Measurements from ENCODE around the gene ANKRD33B. TPM values are rescaled to one million over a fixed set of nuclear protein-coding genes. Genes with fewer than 3 reads are reported as not detected.

Gene ANKRD33B
- total and polyA plus RNA-seq, 2 of the 8 experiments (the other 6 are each of a cell fraction or from before 2014, with no cell fraction given): 6.9 to 20.6 TPM

DNA sequence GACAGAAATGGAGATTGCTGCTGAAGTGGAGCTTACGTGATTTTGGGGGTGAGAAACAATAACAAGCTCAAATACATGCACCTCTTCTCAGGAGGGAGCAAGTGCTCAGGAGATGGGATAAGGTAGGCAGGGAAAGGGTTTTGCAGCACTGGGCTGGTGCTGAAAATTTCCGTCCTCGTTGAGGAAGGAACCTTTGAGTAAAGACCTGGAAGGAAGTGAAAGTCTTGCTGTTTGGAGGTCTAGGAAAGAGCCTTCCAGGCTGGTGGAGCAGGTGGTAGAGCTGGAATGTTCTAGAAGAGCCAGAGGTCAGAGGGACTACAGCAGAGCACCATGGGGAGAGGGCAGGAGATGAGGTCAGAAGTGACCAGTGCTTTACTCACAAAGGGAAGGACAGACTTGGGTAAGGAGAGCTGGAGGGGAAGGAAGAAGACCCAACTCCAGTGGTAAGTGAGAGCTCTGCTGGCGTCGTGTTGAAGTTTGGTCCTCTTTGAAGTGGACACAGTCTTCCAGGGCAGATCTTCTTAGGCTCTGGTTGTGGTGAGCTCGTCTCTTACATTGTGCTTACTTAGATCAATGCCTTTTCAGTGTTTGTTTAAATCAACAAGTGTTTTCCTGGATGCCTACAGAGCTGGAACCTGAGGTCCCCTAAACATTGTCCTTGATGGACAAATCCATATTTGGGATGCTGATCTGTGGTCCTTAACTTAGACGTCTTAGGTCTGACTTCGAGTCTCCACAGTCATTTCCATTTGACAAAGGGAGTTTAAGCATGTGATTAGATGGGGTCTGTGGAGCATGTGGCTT lies 21.0 kb downstream of the ANKRD33B start:
- H3K36me3 ChIP-seq (ENCODE audit: control insufficient read depth in 2 of 4, insufficient read depth in 4 of 4, low read length in 3 of 4): no peaks in the 10 kb centered on the region
- H4K20me1 ChIP-seq (replicated peaks in 1 of 2; ENCODE audit: control insufficient read depth in 1 of 2, insufficient read depth in 2 of 2, low read length in 2 of 2): no peaks in the 10 kb centered on the region
- H3K4me2 ChIP-seq (ENCODE audit: insufficient read depth in 1 of 2, low read depth in 2 of 2, low read length in 2 of 2): no peak overlapping the region
- no peak overlapping the region for H3K27ac ChIP-seq (ENCODE audit: low read depth, low read length)
- peak overlapping the region; percentile 27; the same call in 1 of the 2 replicates for H2BK20ac ChIP-seq (ENCODE audit: low read length)
- H3K79me1 ChIP-seq (ENCODE audit: low read depth, low read length): no peaks in the 10 kb centered on the region; the same call in none of the 2 replicates
- no peak overlapping the region for H4K8ac ChIP-seq (ENCODE audit: extremely low read depth, insufficient read depth, low read length)
- H3K23me2 ChIP-seq (ENCODE audit: low read depth, low read length): no peaks in the 10 kb centered on the region
- peak overlapping the region; percentile 17; the same call in 1 of the 2 replicates for H2AK5ac ChIP-seq (ENCODE audit: low read depth, low read length)
- no peak overlapping the region for H4K5ac ChIP-seq (ENCODE audit: insufficient read length, low read depth, low read length)
- H3K18ac ChIP-seq (ENCODE audit: extremely low read depth, low read length): no peak overlapping the region
- ChIA-PET POLR2A (ENCODE audit: partially characterized antibody) (interaction anchor here (0.7 to 1.1 kb wide), 2 partner anchors 9 to 25 kb away, joined by 3 read pairs; no protein-coding TSS in a partner anchor), CTCF (ENCODE audit: partially characterized antibody) (interaction anchor here (0.6 to 2.4 kb wide), 7 partner anchors 8 to 1182 kb away, joined by 3 to 11 read pairs (median 3); no protein-coding TSS in a partner anchor)
- H2BK15ac ChIP-seq (ENCODE audit: low read length): no peak overlapping the region
- no peaks in the 10 kb centered on the region for H3K9me3 ChIP-seq (ENCODE audit: insufficient read depth in 2 of 2, low read depth in 1 of 2, low read length in 1 of 2)
- H2BK12ac ChIP-seq (ENCODE audit: low read depth, low read length): peak overlapping the region; percentile 90; the same call in 1 of the 2 replicates
- H3K9ac ChIP-seq (replicated peaks in 1 of 4; ENCODE audit: extremely low read depth in 1 of 4, low read depth in 3 of 4, low read length in 3 of 4): no peak overlapping the region
- 94% methylated on average over 8 of the region's 8 CpGs; no CpG with 5 or more reads in 1 of the 2 experiments for WGBS, 2 experiments (ENCODE audit: extremely low coverage in 1 of 2, insufficient coverage in 1 of 2, insufficient read length in 1 of 2, insufficient replicate concordance in 2 of 2, low coverage in 1 of 2, low lambda C conversion rate in 2 of 2, missing lambda C conversion rate in 1 of 2)
- H3K4me3 ChIP-seq (ENCODE audit: extremely low read depth in 1 of 4, insufficient read depth in 2 of 4, low read depth in 3 of 4, low read length in 4 of 4): no peak overlapping the region
- peaks cover 0 to 10% (median 5%) of the 10 kb centered on the region in 4 experiments for H3K4me1 ChIP-seq (replicated peaks in 1 of 4; ENCODE audit: control insufficient read depth in 3 of 4, insufficient read depth in 4 of 4, low read length in 3 of 4)
- H3K4ac ChIP-seq (replicated peaks; ENCODE audit: insufficient read length, low read depth, low read length): no peak overlapping the region
- H2BK120ac ChIP-seq (replicated peaks; ENCODE audit: low read depth, low read length): no peak overlapping the region
- FAIRE-seq (no peak), DNase-seq (ENCODE audit: low read depth in 1 of 2, low spot score in 2 of 2) (peak in 1 of 2 experiments; percentile 24)
- H3K23ac ChIP-seq (ENCODE audit: insufficient read length): no peak overlapping the region
- H2AFZ ChIP-seq (ENCODE audit: low read length): no peak overlapping the region
- H3K56ac ChIP-seq (replicated peaks; ENCODE audit: insufficient read length, low read depth, low read length): no peak overlapping the region
- H4K91ac ChIP-seq (replicated peaks; ENCODE audit: insufficient read length, low read length): no peak overlapping the region
- peak overlapping the region; percentile 10; the same call in 1 of the 2 replicates for H2BK5ac ChIP-seq (ENCODE audit: low read depth, low read length)
- no peaks in the 10 kb centered on the region for H3K27me3 ChIP-seq (replicated peaks in 1 of 4; ENCODE audit: control insufficient read depth in 3 of 4, extremely low read depth in 1 of 4, insufficient read depth in 3 of 4, low read length in 3 of 4)
- no peak overlapping the region for H3K14ac ChIP-seq (ENCODE audit: insufficient read length)
- H3K79me2 ChIP-seq (ENCODE audit: control insufficient read depth in 1 of 2, insufficient read depth in 2 of 2, low read length in 2 of 2): no peaks in the 10 kb centered on the region
- no peak for TF ChIP-seq RBBP5 (IDR thresholded peaks at IDR 0.05; ENCODE audit: borderline replicate concordance, low read depth, low read length)
- no peak for TF ChIP-seq PHF8 (conservative IDR thresholded peaks at IDR 0.05; ENCODE audit: low read depth, low read length)
- TF ChIP-seq, protein P1, sequence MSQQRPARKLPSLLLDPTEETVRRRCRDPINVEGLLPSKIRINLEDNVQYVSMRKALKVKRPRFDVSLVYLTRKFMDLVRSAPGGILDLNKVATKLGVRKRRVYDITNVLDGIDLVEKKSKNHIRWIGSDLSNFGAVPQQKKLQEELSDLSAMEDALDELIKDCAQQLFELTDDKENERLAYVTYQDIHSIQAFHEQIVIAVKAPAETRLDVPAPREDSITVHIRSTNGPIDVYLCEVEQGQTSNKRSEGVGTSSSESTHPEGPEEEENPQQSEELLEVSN (IDR thresholded peaks at IDR 0.05): no peak
- no peak for TF ChIP-seq SIRT6 (IDR thresholded peaks at IDR 0.05; ENCODE audit: low read length)
- TF ChIP-seq POU5F1 (IDR thresholded peaks at IDR 0.05; ENCODE audit: low read depth, low read length): no peak
- TF ChIP-seq JUND (IDR thresholded peaks at IDR 0.05; ENCODE audit: low read length): no peak
- TF ChIP-seq BACH1 (IDR thresholded peaks at IDR 0.05; ENCODE audit: low read length): no peak
- no peak for TF ChIP-seq CREB1 (IDR thresholded peaks at IDR 0.05)
- no peak for TF ChIP-seq GABPA (IDR thresholded peaks at IDR 0.05; ENCODE audit: borderline replicate concordance, insufficient read depth, low read length)
- TF ChIP-seq CHD2 (IDR thresholded peaks at IDR 0.05; ENCODE audit: low read length): no peak
- TF ChIP-seq SUZ12 (IDR thresholded peaks at IDR 0.05; ENCODE audit: low read length): no peak
- no peak for TF ChIP-seq CBX8 (IDR thresholded peaks at IDR 0.05; ENCODE audit: borderline replicate concordance, low read depth, low read length)
